ENCODE results near the gene DMD.

GRCh38 chrX:31508338-31508737 is 1703.0 kb downstream of the DMD start:
- no peak for TF ChIP-seq POLR2AphosphoS5 (IDR thresholded peaks at IDR 0.05)
- no peak for TF ChIP-seq CTCF (IDR thresholded peaks at IDR 0.05; ENCODE audit: poor library complexity, severe bottlenecking)
- no peak for TF ChIP-seq EZH2 (IDR thresholded peaks at IDR 0.05; ENCODE audit: borderline replicate concordance, insufficient read depth, low read length, poor library complexity, severe bottlenecking)
- TF ChIP-seq REST (IDR thresholded peaks at IDR 0.05; ENCODE audit: borderline replicate concordance) = no peak
- no peak for TF ChIP-seq EP300 (conservative IDR thresholded peaks at IDR 0.05; ENCODE audit: poor library complexity, severe bottlenecking)
- TF ChIP-seq MXI1 (conservative IDR thresholded peaks at IDR 0.05; ENCODE audit: poor library complexity, severe bottlenecking) = no peak
- TF ChIP-seq SMC3 (conservative IDR thresholded peaks at IDR 0.05; ENCODE audit: poor library complexity) = no peak
- no peak for TF ChIP-seq TAF1 (IDR thresholded peaks at IDR 0.05; ENCODE audit: low read depth)
- TF ChIP-seq RAD21 (conservative IDR thresholded peaks at IDR 0.05) = no peak
